ENCODE data around the gene TDRD10.

GRCh38 chr1:154541231-154541630, 39.2 kb downstream of the TDRD10 start:
- TF ChIP-seq POLR2A (IDR thresholded peaks at IDR 0.05): no peak
- no peak for TF ChIP-seq POLR2AphosphoS5 (IDR thresholded peaks at IDR 0.05)
- TF ChIP-seq, protein P1, sequence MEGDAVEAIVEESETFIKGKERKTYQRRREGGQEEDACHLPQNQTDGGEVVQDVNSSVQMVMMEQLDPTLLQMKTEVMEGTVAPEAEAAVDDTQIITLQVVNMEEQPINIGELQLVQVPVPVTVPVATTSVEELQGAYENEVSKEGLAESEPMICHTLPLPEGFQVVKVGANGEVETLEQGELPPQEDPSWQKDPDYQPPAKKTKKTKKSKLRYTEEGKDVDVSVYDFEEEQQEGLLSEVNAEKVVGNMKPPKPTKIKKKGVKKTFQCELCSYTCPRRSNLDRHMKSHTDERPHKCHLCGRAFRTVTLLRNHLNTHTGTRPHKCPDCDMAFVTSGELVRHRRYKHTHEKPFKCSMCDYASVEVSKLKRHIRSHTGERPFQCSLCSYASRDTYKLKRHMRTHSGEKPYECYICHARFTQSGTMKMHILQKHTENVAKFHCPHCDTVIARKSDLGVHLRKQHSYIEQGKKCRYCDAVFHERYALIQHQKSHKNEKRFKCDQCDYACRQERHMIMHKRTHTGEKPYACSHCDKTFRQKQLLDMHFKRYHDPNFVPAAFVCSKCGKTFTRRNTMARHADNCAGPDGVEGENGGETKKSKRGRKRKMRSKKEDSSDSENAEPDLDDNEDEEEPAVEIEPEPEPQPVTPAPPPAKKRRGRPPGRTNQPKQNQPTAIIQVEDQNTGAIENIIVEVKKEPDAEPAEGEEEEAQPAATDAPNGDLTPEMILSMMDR (IDR thresholded peaks at IDR 0.05 in 8 of 11, conservative IDR thresholded peaks at IDR 0.05 in 3 of 11): no peak

Data from spleen (tissue), 7 donors.